ENCODE data around the gene NKAIN2.
"Not testable (repeated sequence)": the region's sequence is repeated elsewhere in the genome, so short reads cannot be mapped to it uniquely, and the experiment has no call there.

NKAIN2 gene

GRCh38 chr6:124541573-124541972 is 737.9 kb downstream of the NKAIN2 start:
- no peaks in the 10 kb centered on the region for H3K4me1 ChIP-seq
- DNase-seq, result no peak
- no peak overlapping the region for H3K27ac ChIP-seq
- no peaks in the 10 kb centered on the region for H3K36me3 ChIP-seq
- TF ChIP-seq CTCF (IDR thresholded peaks at IDR 0.05), result no peak
- intact Hi-C loops (cut with DNase I; ENCODE audit: low total_unique reads), result no loop called here
- no peak overlapping the region for H3K4me3 ChIP-seq
- H3K27me3 ChIP-seq, result no peaks in the 10 kb centered on the region
- H3K9me3 ChIP-seq, result no peaks in the 10 kb centered on the region

GRCh38 chr6:124546601-124547000 is 742.9 kb downstream of the NKAIN2 start:
- no peak for DNase-seq
- no peak for TF ChIP-seq CTCF (IDR thresholded peaks at IDR 0.05)
- no peaks in the 10 kb centered on the region for H3K27me3 ChIP-seq
- no peaks in the 10 kb centered on the region for H3K9me3 ChIP-seq
- H3K4me3 ChIP-seq, result no peak overlapping the region
- H3K4me1 ChIP-seq, result no peaks in the 10 kb centered on the region
- intact Hi-C loops (cut with DNase I; ENCODE audit: low total_unique reads), result no loop called here
- H3K27ac ChIP-seq, result no peak overlapping the region
- no peaks in the 10 kb centered on the region for H3K36me3 ChIP-seq

DNA sequence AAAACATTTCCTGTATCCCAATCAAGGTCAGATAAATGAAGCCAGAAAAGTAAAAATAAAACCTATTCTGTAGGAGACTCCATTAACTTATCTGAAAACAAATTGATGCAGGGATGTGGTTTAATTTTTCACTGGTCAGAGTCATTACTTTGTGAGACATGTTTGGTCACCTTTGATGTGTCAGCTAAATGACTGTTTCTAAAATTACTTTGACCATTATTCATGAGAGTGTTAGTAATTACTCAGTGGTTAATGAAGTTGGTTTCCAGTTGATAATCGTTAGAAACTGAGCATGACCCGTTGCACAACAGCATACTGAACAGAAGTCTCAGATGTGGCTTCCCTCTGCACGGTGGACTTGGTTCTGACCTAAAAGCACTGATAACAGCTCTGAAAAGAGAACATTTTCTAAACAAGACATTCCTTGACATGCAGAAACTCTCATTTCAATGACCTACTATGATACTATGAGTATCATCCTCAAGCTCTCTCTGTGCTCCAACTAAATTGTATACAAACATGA is 748.1 kb downstream of the NKAIN2 start:
- Histone ChIP-seq H3K36me3 (no peaks in the 10 kb centered on the region), H3K9me3 (no peaks in the 10 kb centered on the region), H3K27me3 (no peaks in the 10 kb centered on the region), H3K4me1 (no peaks in the 10 kb centered on the region), H3K27ac (no peak overlapping the region), H3K4me3 (no peak overlapping the region)
- intact Hi-C loops (cut with DNase I; ENCODE audit: low total_unique reads), result no loop called here
- DNase-seq, result no peak
- no peak for TF ChIP-seq CTCF (IDR thresholded peaks at IDR 0.05)

DNA sequence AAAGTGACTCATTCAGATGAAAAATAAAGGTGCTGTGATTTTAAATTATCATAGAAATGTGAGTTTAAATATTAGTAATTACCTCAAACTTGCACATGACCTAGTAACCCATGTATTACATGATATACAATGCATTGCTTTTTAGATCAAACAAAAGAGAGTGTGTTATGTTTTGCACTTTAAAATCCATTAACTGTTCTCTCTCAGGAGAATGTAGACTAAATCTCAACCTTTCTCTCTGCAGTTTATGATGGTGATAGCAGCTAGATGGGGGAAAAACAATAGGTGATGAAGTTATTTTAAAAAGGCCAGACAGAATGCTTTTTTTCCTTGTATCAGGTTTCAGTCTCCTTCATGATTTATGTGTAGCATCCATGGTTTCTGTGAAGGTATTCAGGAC is 754.2 kb downstream of the NKAIN2 start:
- H3K36me3 ChIP-seq, result no peaks in the 10 kb centered on the region
- no peaks in the 10 kb centered on the region for H3K9me3 ChIP-seq
- DNase-seq, result no peak
- no peak overlapping the region for H3K27ac ChIP-seq
- H3K4me3 ChIP-seq, result no peak overlapping the region
- TF ChIP-seq CTCF (IDR thresholded peaks at IDR 0.05), result no peak
- intact Hi-C loops (cut with DNase I; ENCODE audit: low total_unique reads), result no loop called here
- H3K4me1 ChIP-seq, result no peaks in the 10 kb centered on the region
- H3K27me3 ChIP-seq, result no peaks in the 10 kb centered on the region

GRCh38 chr6:124560078-124560477 is 756.4 kb downstream of the NKAIN2 start:
- intact Hi-C loops (cut with DNase I; ENCODE audit: low total_unique reads); DNase-seq: not testable (repeated sequence)

GRCh38 chr6:124560873-124561567 is 757.4 kb downstream of the NKAIN2 start:
- intact Hi-C loops (cut with DNase I; ENCODE audit: low total_unique reads), result no loop called here
- H3K4me1 ChIP-seq, result no peaks in the 10 kb centered on the region
- TF ChIP-seq CTCF (IDR thresholded peaks at IDR 0.05), result no peak
- no peak overlapping the region for H3K4me3 ChIP-seq
- DNase-seq, result no peak
- no peaks in the 10 kb centered on the region for H3K27me3 ChIP-seq
- no peaks in the 10 kb centered on the region for H3K9me3 ChIP-seq
- no peak overlapping the region for H3K27ac ChIP-seq
- H3K36me3 ChIP-seq, result no peaks in the 10 kb centered on the region

More at GRCh38 chr6:124560078-124560477, 756.4 kb downstream of the NKAIN2 start:
- H3K4me1 ChIP-seq, H3K9me3 ChIP-seq, H3K4me3 ChIP-seq, H3K27me3 ChIP-seq, H3K27ac ChIP-seq, H3K36me3 ChIP-seq: not testable (repeated sequence)

Measured in tibial artery (tissue), 4 donors.